ENCODE results near the gene GNAT1. TPM values are rescaled to one million over a fixed set of nuclear protein-coding genes. Genes with fewer than 3 reads are reported as not detected.

The GNAT1 gene
- polyA plus RNA-seq, 3 donors = 0.03 TPM; not detected in 2

DNA sequence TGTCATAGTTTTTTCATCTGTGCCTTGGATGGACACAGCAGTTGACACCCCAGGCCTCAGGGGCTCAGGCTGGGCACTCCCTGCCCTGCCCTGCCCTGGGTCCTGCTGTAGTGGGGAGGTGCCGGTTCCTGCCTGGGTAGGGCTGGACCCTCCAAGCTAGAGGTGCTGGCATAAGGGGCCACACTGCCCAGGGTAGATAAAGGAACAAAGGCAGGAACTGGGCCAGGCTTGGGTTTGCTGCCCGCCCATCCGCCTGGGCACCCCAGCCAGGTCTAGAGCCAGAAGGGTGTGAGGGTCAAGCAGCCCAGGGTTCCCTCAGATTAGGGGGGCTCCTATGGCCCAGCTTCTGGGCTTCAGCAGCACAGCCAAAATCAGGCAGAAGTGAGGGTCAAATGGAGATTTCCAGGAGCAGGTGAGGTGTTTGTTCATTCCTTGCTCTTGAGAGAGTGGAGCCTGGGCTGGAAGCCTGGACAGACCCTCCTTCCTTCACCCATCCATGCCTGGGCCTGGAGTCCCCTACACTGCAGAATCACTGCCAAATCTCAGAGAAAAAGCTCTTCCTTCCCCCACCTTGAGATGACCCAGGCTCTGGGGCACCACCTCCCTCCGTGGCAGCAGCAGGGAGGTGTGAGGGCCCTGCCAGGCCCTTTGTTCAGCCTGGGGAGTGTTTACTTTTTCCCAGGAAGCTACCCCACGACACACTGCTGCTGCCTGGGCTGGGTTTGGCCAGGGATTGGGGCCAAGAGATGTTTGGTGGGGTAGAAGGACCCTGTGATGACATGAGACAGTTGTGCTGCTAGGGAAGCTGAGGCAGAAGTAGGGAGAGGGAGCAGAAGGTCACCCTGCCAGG lies 29.2 kb upstream of the GNAT1 start:
- no peak for DNase-seq

DNA sequence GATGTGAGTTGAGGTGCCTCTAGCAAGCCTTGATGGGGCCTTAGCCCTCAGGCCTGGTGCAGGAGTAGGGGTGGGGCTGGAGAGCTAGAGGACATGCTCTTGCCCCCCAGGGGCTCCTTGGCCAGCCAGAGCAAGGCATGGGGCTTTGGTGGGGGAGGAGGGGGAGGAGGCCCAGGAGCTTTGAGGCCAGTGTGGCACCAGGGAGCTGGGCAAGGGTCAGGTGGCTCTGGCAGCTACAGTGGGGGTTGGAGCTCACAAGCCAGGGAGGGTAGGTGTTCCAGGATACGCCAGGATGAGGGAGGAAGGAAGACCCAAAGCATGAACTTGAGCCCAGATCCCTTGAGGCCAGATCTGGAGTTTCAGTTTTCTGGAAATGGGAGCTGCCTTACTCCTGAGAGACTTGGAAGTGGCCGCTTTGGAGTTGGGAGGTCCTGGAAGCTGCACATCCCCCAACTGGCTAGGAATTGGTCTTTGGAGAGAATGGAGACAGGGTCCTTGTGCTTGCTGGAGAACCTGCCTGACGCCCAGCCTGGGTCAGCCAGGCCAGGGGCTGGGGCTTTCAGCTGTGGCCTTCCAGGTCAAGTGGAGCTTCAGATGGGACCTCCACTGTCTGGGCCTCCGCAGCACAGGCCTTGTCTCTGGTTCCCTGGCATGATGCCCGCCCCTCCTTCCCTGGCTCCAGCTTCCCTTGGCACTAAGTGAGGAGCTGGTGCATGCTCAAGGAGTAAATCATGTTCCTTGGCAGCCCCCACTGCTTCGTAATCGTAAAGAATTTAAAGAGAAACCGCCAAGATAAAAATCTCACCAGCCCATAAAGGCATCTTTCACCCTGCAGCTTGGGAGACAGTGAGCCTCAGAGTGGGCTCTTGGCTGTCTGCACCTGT lies 27.6 kb upstream of the GNAT1 start:
- no peak for DNase-seq

DNA sequence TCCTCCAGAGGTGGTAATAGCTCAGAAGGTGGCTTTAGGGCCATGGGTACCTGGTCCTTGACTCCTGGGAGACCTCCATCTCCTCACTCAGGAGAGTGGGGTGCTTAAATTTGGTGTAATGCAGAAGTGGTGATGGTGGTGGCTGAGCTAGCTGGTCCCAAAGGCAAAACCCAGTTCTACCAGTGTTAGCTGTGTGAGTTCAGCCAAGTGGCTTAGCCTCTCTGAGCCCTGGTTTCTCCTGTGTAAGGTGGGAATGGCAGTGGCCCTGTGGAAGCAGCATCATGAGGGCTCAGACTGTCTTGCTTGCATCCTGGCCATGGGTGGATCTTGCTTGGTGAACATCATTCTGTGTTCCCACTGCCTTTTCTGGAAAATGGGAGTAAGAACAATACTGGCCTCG lies 26.9 kb upstream of the GNAT1 start:
- DNase-seq = no peak

DNA sequence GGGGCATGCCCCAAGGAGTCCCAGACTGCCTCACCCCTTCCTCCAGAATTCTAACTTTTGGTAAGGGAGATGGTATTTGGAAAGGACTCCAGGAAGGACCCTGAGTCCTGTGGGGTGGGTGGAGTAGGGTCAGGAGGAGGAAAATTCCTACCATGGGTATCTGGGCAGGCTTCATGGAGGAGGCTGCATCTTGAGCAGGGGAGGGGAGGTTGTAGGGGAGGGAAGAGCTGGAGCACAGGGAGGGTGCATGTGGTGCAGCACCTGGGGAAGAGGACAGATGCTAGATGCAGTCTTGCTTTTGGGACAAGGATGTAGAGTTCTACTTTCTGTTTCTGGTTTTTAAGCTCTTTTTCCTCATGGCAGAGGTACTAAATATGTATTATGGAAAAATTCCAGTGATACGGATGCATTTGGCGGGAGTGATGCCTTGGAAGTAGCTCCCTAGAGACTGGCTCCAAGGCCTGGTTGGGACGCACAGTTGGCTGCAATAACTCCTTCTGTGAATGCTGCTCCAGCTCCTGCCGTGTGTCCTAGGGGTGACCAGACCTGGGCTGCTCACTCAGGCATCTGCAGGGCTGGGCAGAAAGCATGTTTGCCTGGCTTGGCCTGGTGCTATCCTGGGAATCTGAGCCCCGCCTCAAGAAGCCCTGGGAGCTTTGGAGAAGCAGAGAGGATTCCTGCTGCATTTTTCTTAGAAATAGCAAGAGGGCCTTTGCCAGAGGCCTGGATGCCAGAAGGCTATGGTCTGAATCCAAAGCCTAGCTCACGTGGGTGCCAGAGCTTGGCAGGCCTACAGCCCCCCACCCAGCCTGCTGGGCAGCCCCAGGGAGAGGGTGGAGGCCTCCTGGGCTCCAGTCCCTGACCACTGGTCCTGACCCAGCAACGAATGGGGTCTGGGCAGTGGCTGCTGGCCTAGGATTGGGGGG lies 26.2 kb upstream of the GNAT1 start:
- no peak for DNase-seq

DNA sequence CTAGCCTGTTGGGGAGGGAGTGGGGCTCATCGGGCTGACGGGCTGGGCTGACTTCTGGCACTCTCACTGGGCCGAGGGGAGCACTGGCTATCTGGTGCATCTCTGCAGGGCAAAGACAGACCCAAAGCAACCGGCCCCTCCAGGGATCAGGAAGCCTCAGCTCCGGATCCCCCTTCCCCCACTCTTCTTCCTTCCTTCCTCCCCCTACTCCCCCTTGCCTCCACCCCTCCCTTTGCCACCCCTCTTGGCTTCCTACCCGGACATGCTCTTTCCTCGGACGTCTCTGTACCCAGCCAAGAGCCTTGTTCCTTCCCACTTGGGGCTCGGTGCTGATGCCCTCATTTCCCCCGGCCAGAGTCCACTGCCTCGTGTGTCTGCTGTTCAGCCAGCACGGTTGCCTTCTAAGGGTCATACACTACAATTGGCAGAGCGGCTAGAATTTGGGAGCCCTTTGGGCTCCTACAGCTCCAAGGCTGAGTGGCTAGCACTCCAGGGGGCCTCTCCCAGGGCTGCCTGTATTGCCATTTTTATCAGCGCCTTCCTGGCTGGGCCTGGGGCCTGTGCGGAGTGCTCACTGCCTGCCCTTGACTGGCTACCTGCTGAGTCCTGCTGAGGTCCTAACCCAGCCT lies 25.4 kb upstream of the GNAT1 start:
- no peak for DNase-seq

DNA sequence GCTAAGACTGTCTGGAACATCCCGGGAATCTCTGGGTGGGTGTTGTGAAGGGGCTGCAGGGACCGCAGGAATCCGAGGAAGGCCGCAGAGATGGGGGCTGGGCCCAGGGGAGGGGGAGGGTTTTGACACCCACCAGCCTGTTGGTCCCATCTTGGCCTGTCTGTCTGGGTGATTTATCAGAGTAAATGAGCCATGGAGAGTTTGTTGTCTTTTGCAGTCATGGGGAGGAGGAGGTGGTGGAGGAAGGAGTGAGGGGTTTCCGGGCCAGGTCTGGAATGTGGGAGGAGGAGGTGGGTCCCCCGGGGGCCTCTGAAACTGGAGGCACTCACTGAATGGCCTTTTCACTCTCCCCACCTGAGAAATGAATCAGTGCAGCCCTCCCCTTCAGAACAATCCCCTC lies 24.8 kb upstream of the GNAT1 start:
- DNase-seq = peak; percentile 95

DNA sequence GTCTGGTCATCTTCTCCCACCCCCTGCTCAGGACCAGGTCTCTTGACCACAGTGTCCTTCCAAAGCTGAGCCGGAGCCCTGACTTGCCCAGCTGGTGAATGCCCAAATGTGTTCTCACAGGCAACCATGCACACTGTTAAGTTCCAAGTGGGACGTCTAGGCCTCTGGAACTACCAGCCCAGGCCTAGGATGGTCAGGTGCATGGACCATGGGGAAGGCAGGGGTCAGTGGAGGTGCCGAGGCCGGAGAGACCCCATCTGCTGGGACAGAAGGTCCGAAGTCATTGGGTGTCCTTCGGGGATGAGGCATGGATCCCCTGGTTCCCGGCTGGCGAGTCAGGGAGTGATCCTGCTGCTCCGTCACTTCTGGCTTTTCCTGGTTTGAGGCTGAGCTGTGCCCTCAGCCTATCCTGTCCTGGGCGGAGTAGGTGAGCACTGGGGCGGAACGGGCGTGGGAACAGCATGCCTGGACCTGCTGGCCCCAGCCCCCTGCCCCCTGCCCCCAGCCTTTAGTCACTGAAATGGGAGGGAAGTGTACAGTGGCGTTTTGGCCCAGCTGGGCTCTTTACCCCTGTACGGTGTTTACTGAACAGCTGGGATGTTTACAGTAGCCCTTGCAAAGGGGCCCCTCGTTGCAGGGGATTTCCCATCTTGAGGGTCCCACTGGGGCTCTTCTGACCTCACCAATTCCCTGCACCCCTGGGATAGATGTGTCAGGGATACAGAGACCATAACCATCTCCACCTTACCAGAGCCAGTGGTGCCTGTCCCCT lies 24.2 kb upstream of the GNAT1 start:
- no peak for DNase-seq

DNA sequence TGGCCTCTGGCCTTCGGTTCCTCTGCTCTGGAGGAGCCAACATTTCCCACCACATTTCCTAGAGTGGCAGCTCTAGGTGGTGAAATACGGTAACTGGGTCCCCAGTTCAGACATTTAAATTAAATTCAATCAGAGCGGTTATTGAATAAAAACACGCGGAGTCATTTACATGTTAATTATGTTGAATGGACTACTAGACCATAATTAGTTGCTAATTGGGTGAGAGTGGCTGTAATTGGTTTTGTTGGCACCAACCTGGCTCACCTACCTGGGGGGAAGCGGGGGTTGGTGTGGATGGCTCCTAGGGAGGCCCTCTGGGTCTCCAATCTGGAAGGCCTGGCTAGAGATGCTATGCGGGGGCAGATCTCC lies 23.6 kb upstream of the GNAT1 start:
- no peak for DNase-seq

DNA sequence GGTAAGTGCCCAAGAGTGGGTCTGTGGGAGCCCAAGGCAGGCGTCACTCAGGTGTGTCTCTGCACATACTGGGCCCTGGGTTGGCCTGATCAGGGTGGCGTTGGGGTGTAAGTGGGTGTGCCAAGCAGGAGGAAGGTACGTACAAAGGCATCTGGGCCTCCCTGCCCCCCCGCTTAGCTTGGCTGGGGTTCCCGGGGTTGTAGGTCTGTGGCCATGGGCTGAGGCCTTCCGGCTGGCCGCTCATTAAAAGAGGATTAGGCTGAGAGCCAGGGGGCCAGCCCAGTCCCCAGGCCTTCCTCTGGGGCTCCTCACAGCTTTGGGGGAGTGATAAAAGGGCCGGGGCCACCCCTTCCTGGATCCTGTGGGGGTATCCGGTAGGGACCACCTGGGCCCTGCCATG lies 23.0 kb upstream of the GNAT1 start:
- DNase-seq = no peak

DNA sequence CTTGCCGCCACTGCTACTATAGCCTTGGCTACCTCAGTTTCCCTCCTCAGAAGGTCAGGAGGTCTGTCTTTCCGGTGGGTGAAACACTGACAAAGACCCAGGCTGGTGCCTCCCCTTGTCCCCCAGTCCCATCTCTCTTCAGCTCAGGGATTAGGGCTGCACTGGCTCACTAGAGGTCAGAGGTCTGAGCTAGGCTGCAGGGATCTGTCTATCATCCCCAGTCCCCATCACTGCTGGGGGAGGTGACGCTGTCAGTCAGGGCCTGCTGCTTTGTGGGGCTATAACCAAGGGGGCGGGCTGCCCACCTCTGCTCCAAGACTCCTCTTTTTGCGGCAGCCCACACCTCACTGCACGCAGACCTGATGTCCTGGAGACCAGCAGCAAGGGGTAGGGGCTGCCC lies 22.6 kb upstream of the GNAT1 start:
- DNase-seq = no peak

DNA sequence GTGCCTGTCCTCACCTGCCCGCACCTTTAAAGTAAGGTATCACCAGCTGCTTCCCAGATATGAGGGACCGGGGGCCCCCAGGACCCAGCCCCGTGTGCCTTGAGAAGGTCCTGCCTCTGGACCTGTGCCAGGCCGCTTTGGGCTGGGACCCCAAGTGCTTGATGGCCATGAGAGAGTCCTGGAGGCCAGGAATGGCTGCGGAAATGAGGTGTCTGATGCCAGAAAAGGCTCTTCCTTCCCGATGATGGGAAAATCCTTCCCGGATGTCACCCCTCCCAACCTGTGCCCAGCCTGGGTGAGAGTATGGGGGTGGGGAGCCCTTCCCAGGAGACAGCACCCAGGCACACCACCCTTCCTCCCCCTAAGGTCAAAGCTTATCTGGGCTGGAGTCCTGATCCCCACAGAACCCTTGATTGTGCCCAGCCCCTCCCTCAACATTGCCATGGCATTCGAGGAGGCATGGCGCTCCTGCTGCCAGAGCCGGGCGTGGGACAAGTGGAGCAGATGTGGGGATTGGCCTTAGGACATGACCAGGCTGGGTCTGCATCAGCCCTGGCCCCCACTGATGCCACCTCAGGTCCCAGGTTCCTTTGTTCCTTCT lies 22.1 kb upstream of the GNAT1 start:
- DNase-seq = no peak

DNA sequence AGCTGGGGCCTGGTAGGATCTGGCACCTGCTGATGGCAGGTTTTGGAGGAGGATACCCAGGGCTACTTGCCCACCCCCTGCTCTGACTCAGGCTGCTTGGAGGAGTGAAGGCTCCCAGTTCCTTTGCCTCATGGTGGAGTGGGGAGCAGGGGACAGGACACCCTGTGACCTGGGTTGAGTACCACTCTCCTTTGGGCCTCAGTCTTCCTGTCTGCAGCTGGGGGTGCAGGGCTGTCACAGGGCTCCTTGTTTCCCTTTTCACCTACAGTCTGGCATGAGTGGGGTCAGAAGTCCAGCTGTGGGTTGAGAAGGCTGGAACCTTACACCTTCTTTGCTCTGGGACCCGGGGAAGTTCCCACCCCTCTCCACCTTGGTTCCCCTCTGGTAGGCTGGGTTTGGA lies 21.6 kb upstream of the GNAT1 start:
- no peak for DNase-seq

DNA sequence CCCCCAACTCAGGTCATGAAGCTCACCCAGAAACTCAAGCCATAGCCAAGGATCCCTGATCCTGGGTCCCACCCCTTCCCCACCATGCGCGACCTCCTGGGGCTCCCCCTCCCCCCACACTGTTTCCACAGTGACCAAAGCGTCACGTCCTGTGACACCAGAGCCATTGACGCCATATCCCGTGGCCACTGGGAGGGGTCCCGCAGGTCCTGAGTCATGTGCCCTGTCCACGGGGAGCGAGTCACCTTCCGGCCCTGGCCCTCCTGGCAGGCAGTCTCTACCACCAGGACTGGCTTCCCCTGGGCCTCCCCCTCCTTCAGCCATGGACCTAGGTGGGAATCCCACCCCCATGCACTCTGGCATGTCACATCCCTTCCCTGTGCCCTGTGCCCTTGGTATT lies 20.7 kb upstream of the GNAT1 start:
- no peak for DNase-seq

DNA sequence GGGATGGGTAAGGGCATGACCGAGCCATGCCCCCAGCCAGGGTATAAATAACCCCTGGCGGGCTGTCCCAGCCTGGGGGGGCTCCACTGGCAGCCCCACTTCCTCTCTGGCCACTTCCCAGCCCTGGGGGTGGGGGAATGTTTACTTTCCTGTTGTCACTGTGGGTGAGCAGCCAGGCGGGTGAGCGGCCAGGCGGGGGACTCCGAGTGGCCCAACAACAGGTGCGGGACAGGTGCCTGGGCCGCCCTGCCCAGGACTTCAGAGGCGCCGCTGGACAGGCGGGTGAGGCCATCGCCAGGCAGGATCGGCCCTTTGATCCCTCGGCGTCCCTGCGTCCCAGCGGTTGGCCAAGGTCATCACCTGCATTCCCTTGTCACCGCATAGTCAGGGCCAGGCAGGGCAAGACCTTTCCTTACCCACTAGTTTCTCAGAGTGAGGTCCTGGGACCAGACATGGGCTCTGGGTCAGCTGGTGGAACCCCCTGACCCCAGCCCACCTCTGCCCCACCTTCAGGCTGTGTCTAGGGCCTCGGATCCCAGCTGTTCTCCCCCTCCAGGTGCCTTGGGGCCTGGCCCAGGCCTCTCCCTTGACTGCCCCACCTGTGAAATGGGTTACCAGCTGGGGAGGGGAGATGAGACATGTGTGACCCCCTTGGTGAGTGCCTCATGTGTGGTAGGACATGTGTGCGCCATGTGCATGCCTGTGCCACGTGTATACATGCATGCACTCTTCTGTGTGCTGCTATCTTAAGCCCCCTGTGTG lies 19.7 kb upstream of the GNAT1 start:
- no peak for DNase-seq

DNA sequence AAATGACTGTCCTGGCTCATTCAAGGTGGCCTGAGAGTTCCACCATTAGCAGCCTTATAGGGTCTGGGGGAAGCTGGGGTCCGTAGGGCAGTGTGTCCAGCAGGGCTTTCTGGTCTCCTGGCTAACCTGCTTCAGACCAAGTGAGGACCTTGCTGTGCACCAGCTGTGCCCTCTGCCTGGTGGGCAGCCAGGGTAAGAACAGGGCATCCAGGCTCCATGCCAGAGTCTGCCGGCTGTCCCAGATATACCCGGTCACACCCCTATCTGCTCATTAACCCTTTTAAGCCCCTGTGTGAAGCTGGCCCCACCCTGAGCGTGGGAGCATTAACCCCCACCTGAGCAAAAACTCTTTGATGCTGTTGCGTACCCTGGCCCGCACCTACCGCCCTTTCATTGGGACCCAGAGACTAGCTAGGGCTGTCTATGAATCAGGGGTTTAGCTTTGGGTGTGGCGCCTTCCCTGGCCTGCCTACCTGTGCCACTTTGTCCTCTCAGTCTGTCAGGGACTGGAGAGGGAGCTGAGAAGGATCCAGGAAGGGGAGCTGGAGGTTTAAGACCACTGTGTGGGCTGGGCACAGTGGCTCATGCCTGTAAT lies 18.7 kb upstream of the GNAT1 start:
- DNase-seq = no peak

DNA sequence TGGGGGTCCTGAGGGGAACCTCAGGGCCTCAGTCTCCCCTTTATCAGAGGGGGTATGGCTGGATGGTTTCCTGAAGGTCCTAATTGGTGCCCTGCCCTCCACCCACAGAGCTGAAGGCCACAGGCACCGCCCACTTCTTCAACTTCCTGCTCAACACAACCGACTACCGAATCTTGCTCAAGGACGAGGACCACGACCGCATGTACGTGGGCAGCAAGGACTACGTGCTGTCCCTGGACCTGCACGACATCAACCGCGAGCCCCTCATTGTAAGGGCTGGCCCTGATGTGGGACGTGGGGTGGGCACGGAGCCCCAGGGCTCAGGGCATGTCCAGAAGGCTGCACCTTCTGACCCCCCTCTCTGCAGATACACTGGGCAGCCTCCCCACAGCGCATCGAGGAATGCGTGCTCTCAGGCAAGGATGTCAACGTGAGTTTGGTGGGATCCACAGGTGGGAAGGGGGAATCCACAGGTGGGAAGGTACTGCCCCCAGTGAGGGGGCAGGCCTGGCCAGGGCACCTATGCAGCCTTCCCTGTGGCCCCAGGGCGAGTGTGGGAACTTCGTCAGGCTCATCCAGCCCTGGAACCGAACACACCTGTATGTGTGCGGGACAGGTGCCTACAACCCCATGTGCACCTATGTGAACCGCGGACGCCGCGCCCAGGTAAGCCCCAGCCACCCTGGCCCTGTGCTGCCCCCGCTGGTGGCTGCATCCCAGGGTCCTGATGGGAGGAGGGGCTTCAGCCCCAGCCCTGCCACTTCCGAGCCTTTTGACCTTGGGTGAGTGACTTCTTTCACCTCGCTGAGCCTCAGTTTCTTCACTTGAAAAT lies 17.5 kb upstream of the GNAT1 start:
- DNase-seq = no peak

DNA sequence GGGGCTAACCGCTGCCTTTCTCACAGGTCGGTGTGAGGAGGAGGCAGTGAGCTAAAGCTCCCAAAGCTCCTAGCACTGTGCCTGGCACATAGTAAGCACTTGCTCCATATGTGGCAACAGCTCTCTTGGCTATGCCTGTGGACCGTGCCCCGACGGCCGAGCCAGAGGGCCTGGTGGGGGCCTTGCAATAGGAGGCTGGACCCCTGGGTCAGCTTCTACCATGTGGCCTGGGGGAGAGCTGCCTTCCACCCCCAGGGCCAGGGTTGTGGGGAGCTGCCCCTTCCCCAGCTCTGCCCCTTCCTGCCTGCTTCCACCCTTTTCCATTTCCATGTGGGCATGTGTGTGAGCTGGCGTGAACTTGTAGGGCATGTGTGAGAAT lies 16.9 kb upstream of the GNAT1 start:
- no peak for DNase-seq

DNA sequence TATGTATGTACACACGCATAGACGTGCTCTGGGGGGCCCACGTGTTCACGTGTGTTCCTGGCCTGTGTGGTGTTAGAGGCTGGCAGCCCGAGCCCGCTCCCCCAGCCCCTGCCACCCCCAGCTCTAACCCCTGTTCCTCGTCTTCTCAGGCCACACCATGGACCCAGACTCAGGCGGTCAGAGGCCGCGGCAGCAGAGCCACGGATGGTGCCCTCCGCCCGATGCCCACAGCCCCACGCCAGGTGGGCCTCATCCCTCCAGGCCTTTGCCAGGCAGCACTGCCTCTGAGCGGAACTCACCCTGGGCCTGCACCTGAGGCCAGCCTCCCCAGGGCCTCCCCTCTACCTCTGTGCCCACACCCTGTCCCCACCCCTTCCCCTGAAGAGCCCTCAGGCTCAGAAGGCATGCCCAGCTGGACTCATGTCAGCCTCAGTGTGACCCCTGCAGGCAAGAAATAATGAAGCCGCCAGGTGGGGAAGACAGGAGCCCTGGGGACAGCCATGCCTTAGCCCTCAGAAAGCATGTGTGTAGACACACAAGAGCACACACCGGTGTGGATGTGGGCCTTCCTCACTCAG lies 16.4 kb upstream of the GNAT1 start:
- DNase-seq = no peak
